Measurements from ENCODE around the gene TM6SF1. TPM values are rescaled to one million over a fixed set of nuclear protein-coding genes. Genes with fewer than 3 reads are reported as not detected.

TM6SF1 gene
- total and polyA plus RNA-seq, 2 of the 8 experiments (the other 6 are each of a cell fraction or from before 2014, with no cell fraction given), result 0.74 to 1.0 TPM

DNA sequence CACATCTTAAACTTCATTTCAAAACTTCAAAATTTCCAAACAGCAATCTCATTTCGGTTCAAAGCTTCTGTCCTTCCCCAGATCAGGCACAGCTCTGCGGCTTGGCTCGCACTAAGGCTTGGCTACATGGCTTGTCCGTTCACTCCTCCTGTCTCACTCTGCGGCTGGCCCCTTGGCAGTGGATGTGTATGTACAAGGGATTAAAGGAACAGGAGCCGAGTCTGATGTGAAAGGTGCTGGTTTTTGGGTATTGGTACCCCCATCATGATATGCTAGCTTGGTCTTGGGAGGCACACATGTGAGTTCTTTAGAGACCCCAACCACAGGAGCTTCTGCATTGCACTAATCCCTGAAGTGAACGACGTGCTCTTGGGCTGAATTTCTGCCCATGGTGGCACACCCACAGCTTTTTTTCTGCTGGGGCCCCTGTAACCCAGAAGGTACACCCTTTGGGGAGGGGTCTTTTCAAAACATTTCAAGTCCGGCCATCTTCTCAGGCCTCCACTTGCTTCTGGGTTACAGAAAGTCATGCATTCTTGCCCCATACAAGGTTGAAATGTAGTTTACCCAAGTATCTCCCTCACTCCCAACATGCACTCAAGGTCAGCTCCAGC is 12.6 kb downstream of the TM6SF1 start:
- Histone ChIP-seq H4K5ac (ENCODE audit: insufficient read length, low read depth, low read length) (no peak overlapping the region), H3K4me1 (replicated peaks in 1 of 4; ENCODE audit: control insufficient read depth in 3 of 4, insufficient read depth in 4 of 4, low read length in 3 of 4) (no peaks in the 10 kb centered on the region), H3K18ac (ENCODE audit: extremely low read depth, low read length) (no peak overlapping the region), H3K27ac (ENCODE audit: low read depth, low read length) (no peak overlapping the region), H2BK120ac (replicated peaks; ENCODE audit: low read depth, low read length) (no peak overlapping the region), H2BK15ac (ENCODE audit: low read length) (no peak overlapping the region), H3K4me2 (ENCODE audit: insufficient read depth in 1 of 2, low read depth in 2 of 2, low read length in 2 of 2) (no peak overlapping the region), H2BK5ac (ENCODE audit: low read depth, low read length) (no peak overlapping the region), H3K23me2 (ENCODE audit: low read depth, low read length) (no peaks in the 10 kb centered on the region; the same call in 1 of the 2 replicates), H3K4me3 (ENCODE audit: extremely low read depth in 1 of 4, insufficient read depth in 2 of 4, low read depth in 3 of 4, low read length in 4 of 4) (no peak overlapping the region), H4K91ac (replicated peaks; ENCODE audit: insufficient read length, low read length) (no peak overlapping the region), H3K9me3 (ENCODE audit: insufficient read depth in 2 of 2, low read depth in 1 of 2, low read length in 1 of 2) (no peaks in the 10 kb centered on the region), H3K23ac (ENCODE audit: insufficient read length) (no peak overlapping the region), H3K4ac (replicated peaks; ENCODE audit: insufficient read length, low read depth, low read length) (no peak overlapping the region), H4K20me1 (replicated peaks in 1 of 2; ENCODE audit: control insufficient read depth in 1 of 2, insufficient read depth in 2 of 2, low read length in 2 of 2) (no peaks in the 10 kb centered on the region), H4K8ac (ENCODE audit: extremely low read depth, insufficient read depth, low read length) (no peak overlapping the region), H3K79me1 (ENCODE audit: low read depth, low read length) (no peaks in the 10 kb centered on the region; the same call in 1 of the 2 replicates), H3K56ac (replicated peaks; ENCODE audit: insufficient read length, low read depth, low read length) (no peak overlapping the region), H3K36me3 (ENCODE audit: control insufficient read depth in 2 of 4, insufficient read depth in 4 of 4, low read length in 3 of 4) (no peaks in the 10 kb centered on the region), H2BK20ac (ENCODE audit: low read length) (no peak overlapping the region), H2BK12ac (ENCODE audit: low read depth, low read length) (no peak overlapping the region), H3K14ac (ENCODE audit: insufficient read length) (no peak overlapping the region), H2AFZ (ENCODE audit: low read length) (no peak overlapping the region), H2AK5ac (ENCODE audit: low read depth, low read length) (no peak overlapping the region), H3K27me3 (replicated peaks in 1 of 4; ENCODE audit: control insufficient read depth in 3 of 4, extremely low read depth in 1 of 4, insufficient read depth in 3 of 4, low read length in 3 of 4) (no peaks in the 10 kb centered on the region; a peak in 1 of 7 replicates), H3K79me2 (ENCODE audit: control insufficient read depth in 1 of 2, insufficient read depth in 2 of 2, low read length in 2 of 2) (no peaks in the 10 kb centered on the region), H3K9ac (replicated peaks in 1 of 4; ENCODE audit: extremely low read depth in 1 of 4, low read depth in 3 of 4, low read length in 3 of 4) (no peak overlapping the region)
- ChIA-PET CTCF (ENCODE audit: partially characterized antibody) (interaction anchor here (0.8 to 1.5 kb wide), 3 partner anchors 8 to 11 kb away, joined by 3 to 4 read pairs (median 3); no protein-coding TSS in a partner anchor), POLR2A (ENCODE audit: partially characterized antibody) (interaction anchor here (1.1 to 2.4 kb wide), 7 partner anchors 8 to 179 kb away, joined by 3 to 13 read pairs (median 4); no protein-coding TSS in a partner anchor)
- no peak for FAIRE-seq
- TF ChIP-seq SAP30 (IDR thresholded peaks at IDR 0.05; ENCODE audit: insufficient read depth, insufficient replicate concordance, low read length), result no peak
- no peak for TF ChIP-seq TAF7 (optimal IDR thresholded peaks at IDR 0.05; ENCODE audit: borderline replicate concordance, low read depth, low read length)
- no peak for TF ChIP-seq KDM4A (IDR thresholded peaks at IDR 0.05; ENCODE audit: low read depth, low read length, severe bottlenecking)
- TF ChIP-seq KDM5A (IDR thresholded peaks at IDR 0.05; ENCODE audit: low read length), result no peak
- DNase-seq (ENCODE audit: low read depth in 1 of 2, low spot score in 2 of 2), result no peak
- 90% methylated on average over 9 of the region's 9 CpGs; no CpG with 5 or more reads in 1 of the 2 experiments for WGBS, 2 experiments (ENCODE audit: extremely low coverage in 1 of 2, insufficient coverage in 1 of 2, insufficient read length in 1 of 2, insufficient replicate concordance in 2 of 2, low coverage in 1 of 2, low lambda C conversion rate in 2 of 2, missing lambda C conversion rate in 1 of 2)

All from H1 (cell line).